H1 (cell line): ENCODE results near the gene DPYD. TPM values are rescaled to one million over a fixed set of nuclear protein-coding genes. Genes with fewer than 3 reads are reported as not detected.

ENCODE experiments used
- CTCF ChIA-PET: fragments of 300-600 bp; sonication (Branson Sonifier 250); formaldehyde crosslinking; loops from one replicate; lab custom pipeline; 2021; ENCODE audit not compliant: partially characterized antibody; lab: Charles Lee
- POLR2A ChIA-PET: fragments of 300-600 bp; sonication (Branson Sonifier 250); formaldehyde crosslinking; loops from one replicate; lab custom pipeline; 2021; ENCODE audit warnings: inconsistent platforms; ENCODE audit not compliant: partially characterized antibody; lab: Charles Lee
- DNase-seq, 2 experiments: peaks; one replicate each; pipeline versions ENCODE4 v3.0.0 to v3.0.0-alpha.2; 2010 to 2022; ENCODE audit warnings: low spot score in 2 of 2, low read depth in 1 of 2, mixed read lengths in 1 of 2
- FAIRE-seq: peaks from 2 replicates; lab custom pipeline; 2011; peaks lifted over from hg19 to GRCh38; lab: Jason Lieb, UNC
- H2AFZ ChIP-seq: 2 replicates; pipeline ENCODE4 v1.8.1; 2012; ENCODE audit warnings: low read length, inconsistent platforms
- H2AK5ac ChIP-seq: 2 replicates; pipeline ENCODE4 v1.6.1; 2013; ENCODE audit warnings: low read depth, low read length
- H2BK120ac ChIP-seq: replicated peaks from 2 replicates; pipeline ENCODE3; 2013; ENCODE audit warnings: low read depth, low read length, inconsistent platforms
- H2BK12ac ChIP-seq: 2 replicates; pipeline ENCODE4 v1.6.1; 2013; ENCODE audit warnings: low read depth, low read length
- H2BK15ac ChIP-seq: 2 replicates; pipeline ENCODE4 v1.6.1; 2013; ENCODE audit warnings: low read length
- H2BK20ac ChIP-seq: 2 replicates; pipeline ENCODE4 v1.6.1; 2013; ENCODE audit warnings: low read length
- H2BK5ac ChIP-seq: 2 replicates; pipeline ENCODE4 v1.6.1; 2013; ENCODE audit warnings: low read depth, low read length
- H3K14ac ChIP-seq: 2 replicates; pipeline ENCODE4 v1.6.1; 2013; ENCODE audit warnings: inconsistent platforms; ENCODE audit not compliant: insufficient read length
- H3K18ac ChIP-seq: 2 replicates; pipeline ENCODE4 v1.6.1; 2013; ENCODE audit warnings: low read length; ENCODE audit errors: extremely low read depth
- H3K23ac ChIP-seq: 2 replicates; pipeline ENCODE4 v1.6.1; 2013; ENCODE audit warnings: inconsistent platforms; ENCODE audit not compliant: insufficient read length
- H3K23me2 ChIP-seq: 2 replicates; pipeline ENCODE4 v1.6.1; 2013; ENCODE audit warnings: low read depth, low read length
- H3K27ac ChIP-seq: 2 replicates; pipeline ENCODE4 v1.6.1; 2011; ENCODE audit warnings: low read depth, low read length, inconsistent platforms
- H3K27me3 ChIP-seq, 4 experiments: replicated peaks in 1 of 4; 1 replicate in 1 of 4; 2 replicates in 3 of 4; pipeline versions ENCODE4 v1.6.1 to v1.8.1; 2011 to 2013; ENCODE audit warnings: low read length in 3 of 4, mild to moderate bottlenecking in 3 of 4, inconsistent platforms in 2 of 4, mixed read lengths in 2 of 4, moderate library complexity in 1 of 4; ENCODE audit not compliant: control insufficient read depth in 3 of 4, insufficient read depth in 3 of 4; ENCODE audit errors: extremely low read depth in 1 of 4
- H3K36me3 ChIP-seq, 4 experiments: 2 replicates each; pipeline versions ENCODE4 v1.6.1 to v1.8.1; 2011 to 2013; ENCODE audit warnings: mild to moderate bottlenecking in 4 of 4, low read length in 3 of 4, moderate library complexity in 2 of 4, control low read depth in 1 of 4, inconsistent platforms in 1 of 4; ENCODE audit not compliant: insufficient read depth in 4 of 4, control insufficient read depth in 2 of 4
- H3K4ac ChIP-seq: replicated peaks from 2 replicates; pipeline ENCODE3; 2013; ENCODE audit warnings: low read length, low read depth, mixed read lengths, inconsistent platforms; ENCODE audit not compliant: insufficient read length
- H3K4me1 ChIP-seq, 4 experiments: replicated peaks in 1 of 4; 1 replicate in 1 of 4; 2 replicates in 3 of 4; pipeline versions ENCODE4 v1.6.1 to v1.8.1; 2011 to 2013; ENCODE audit warnings: low read length in 3 of 4, inconsistent platforms in 2 of 4, mixed read lengths in 1 of 4; ENCODE audit not compliant: insufficient read depth in 4 of 4, control insufficient read depth in 3 of 4
- H3K4me2 ChIP-seq, 2 experiments: 2 replicates each; pipeline versions ENCODE4 v1.6.1 to v1.8.1; 2011 to 2013; ENCODE audit warnings: low read depth in 2 of 2, low read length in 2 of 2, control low read depth in 1 of 2, inconsistent platforms in 1 of 2, mild to moderate bottlenecking in 1 of 2; ENCODE audit not compliant: insufficient read depth in 1 of 2
- H3K4me3 ChIP-seq, 4 experiments: fragments of 200-600, 300-600 bp in 1 of 4; sonication (generic), shearing (Covaris generic), sonication (Bioruptor Twin) in 1 of 4; 2 replicates each; pipeline versions ENCODE4 v1.5.1 to v1.8.1; 2011 to 2016; ENCODE audit warnings: low read length in 4 of 4, low read depth in 3 of 4, control low read depth in 2 of 4, inconsistent platforms in 2 of 4, mild to moderate bottlenecking in 2 of 4, mixed read lengths in 1 of 4, moderate library complexity in 1 of 4; ENCODE audit not compliant: insufficient read depth in 2 of 4; ENCODE audit errors: extremely low read depth in 1 of 4
- H3K56ac ChIP-seq: replicated peaks from 2 replicates; pipeline ENCODE3; 2013; ENCODE audit warnings: low read depth, mild to moderate bottlenecking, mixed read lengths, low read length, inconsistent platforms; ENCODE audit not compliant: insufficient read length
- H3K79me1 ChIP-seq: 2 replicates; pipeline ENCODE4 v1.6.1; 2013; ENCODE audit warnings: low read depth, low read length, control low read depth
- H3K79me2 ChIP-seq, 2 experiments: 2 replicates each; pipeline versions ENCODE4 v1.6.1 to v1.8.1; 2012 to 2013; ENCODE audit warnings: low read length in 2 of 2, mild to moderate bottlenecking in 2 of 2, inconsistent platforms in 1 of 2; ENCODE audit not compliant: insufficient read depth in 2 of 2, control insufficient read depth in 1 of 2
- H3K9ac ChIP-seq, 4 experiments: replicated peaks in 1 of 4; 1 replicate in 1 of 4; 2 replicates in 3 of 4; pipeline versions ENCODE4 v1.6.1 to v1.8.1; 2011 to 2013; ENCODE audit warnings: low read depth in 3 of 4, low read length in 3 of 4, control low read depth in 2 of 4, mild to moderate bottlenecking in 2 of 4, moderate library complexity in 2 of 4, inconsistent platforms in 1 of 4; ENCODE audit errors: extremely low read depth in 1 of 4
- H3K9me3 ChIP-seq, 2 experiments: 2 replicates each; pipeline versions ENCODE4 v1.6.1 to v1.8.1; 2012 to 2013; ENCODE audit warnings: mild to moderate bottlenecking in 2 of 2, moderate library complexity in 2 of 2, control low read depth in 1 of 2, inconsistent platforms in 1 of 2, low read depth in 1 of 2, low read length in 1 of 2, mixed read lengths in 1 of 2; ENCODE audit not compliant: insufficient read depth in 2 of 2
- H4K20me1 ChIP-seq, 2 experiments: replicated peaks in 1 of 2; 2 replicates each; pipeline versions ENCODE3 to v1.8.1; 2011 to 2013; ENCODE audit warnings: inconsistent platforms in 2 of 2, low read length in 2 of 2, mild to moderate bottlenecking in 1 of 2; ENCODE audit not compliant: insufficient read depth in 2 of 2, control insufficient read depth in 1 of 2
- H4K5ac ChIP-seq: 2 replicates; pipeline ENCODE4 v1.6.1; 2013; ENCODE audit warnings: low read length, low read depth, mixed read lengths, inconsistent platforms; ENCODE audit not compliant: insufficient read length
- H4K8ac ChIP-seq: 2 replicates; pipeline ENCODE4 v1.8.0; 2013; ENCODE audit warnings: mild to moderate bottlenecking, moderate library complexity, low read length, inconsistent platforms; ENCODE audit not compliant: insufficient read depth; ENCODE audit errors: extremely low read depth
- H4K91ac ChIP-seq: replicated peaks from 2 replicates; pipeline ENCODE3; 2013; ENCODE audit warnings: low read length, mixed read lengths, inconsistent platforms; ENCODE audit not compliant: insufficient read length
- CBX8 ChIP-seq: fragments of 300-800, 300-1000 bp; sonication (generic); IDR thresholded peaks from 2 replicates; pipeline ENCODE4 v1.7.1; 2016; ENCODE audit warnings: low read depth, low read length, borderline replicate concordance
- CHD1 ChIP-seq: IDR thresholded peaks from 2 replicates; pipeline ENCODE4 v1.6.1; 2012; ENCODE audit warnings: low read depth, low read length, improper control_type of control experiment
- E2F6 ChIP-seq: IDR thresholded peaks from 2 replicates; pipeline ENCODE4 v1.6.1; 2012; ENCODE audit warnings: inconsistent platforms
- EGR1 ChIP-seq: IDR thresholded peaks from 2 replicates; pipeline ENCODE4 v1.6.1; 2011; ENCODE audit warnings: low read depth, low read length, borderline replicate concordance
- POLR2AphosphoS5 ChIP-seq: IDR thresholded peaks from 2 replicates; pipeline ENCODE4 v1.6.1; 2011; ENCODE audit warnings: low read depth, low read length
- RAD21 ChIP-seq, 2 experiments: IDR thresholded peaks in 1 of 2; conservative IDR thresholded peaks in 1 of 2; 2 replicates each; pipeline ENCODE4 v1.6.1; 2011; ENCODE audit warnings: low read depth in 2 of 2, low read length in 2 of 2, improper control_type of control experiment in 1 of 2, inconsistent platforms in 1 of 2, mild to moderate bottlenecking in 1 of 2, moderate library complexity in 1 of 2
- RFX5 ChIP-seq: IDR thresholded peaks from 2 replicates; pipeline ENCODE4 v1.6.1; 2011; ENCODE audit warnings: low read depth, low read length, improper control_type of control experiment, borderline replicate concordance
- SIX5 ChIP-seq: IDR thresholded peaks from 2 replicates; pipeline ENCODE4 v1.6.1; 2011; ENCODE audit warnings: mild to moderate bottlenecking, low read depth, low read length
- SP1 ChIP-seq: IDR thresholded peaks from 2 replicates; pipeline ENCODE4 v1.6.1; 2011; ENCODE audit warnings: low read depth, low read length
- SP4 ChIP-seq: IDR thresholded peaks from 2 replicates; pipeline ENCODE4 v1.6.1; 2012; ENCODE audit warnings: low read length, inconsistent platforms
- TEAD4 ChIP-seq: IDR thresholded peaks from 2 replicates; pipeline ENCODE4 v1.6.1; 2012; ENCODE audit warnings: low read depth, low read length, inconsistent platforms, mixed read lengths
- USF2 ChIP-seq: IDR thresholded peaks from 2 replicates; pipeline ENCODE4 v1.6.1; 2011; ENCODE audit warnings: low read length, improper control_type of control experiment
- WGBS, 2 experiments: shearing (Covaris generic) in 1 of 2; methylation state at CpG; one replicate each; pipeline versions ENCODE4 v1.1.6 to v1.1.7; 2013 to 2015; ENCODE audit warnings: low lambda C conversion rate in 2 of 2, mixed read lengths in 2 of 2, inconsistent platforms in 1 of 2, low coverage in 1 of 2, missing lambda C conversion rate in 1 of 2; ENCODE audit not compliant: insufficient replicate concordance in 2 of 2, insufficient coverage in 1 of 2, insufficient read length in 1 of 2; ENCODE audit errors: extremely low coverage in 1 of 2, missing lambda C conversion rate in 1 of 2; 5-methylcytosine and 5-hydroxymethylcytosine counted together
- polyA plus RNA-seq, 7 experiments: library from polyadenylated mRNA; depleted of rRNA in 3 of 7; stranded (reverse) in 5 of 7; unstranded in 2 of 7; fragments of >200 nt in 5 of 7; fragments of 200-250 nt in 2 of 7; gene quantifications; 1 replicate in 5 of 7; 2 replicates in 1 of 7; 4 replicates in 1 of 7; pipeline versions ENCODE4 v1.2.1 to v1.2.3, GENCODE V29; 2011 to 2013; ENCODE audit warnings: missing spikeins in 2 of 7, mixed read lengths in 2 of 7
- total RNA-seq: library from RNA; stranded (reverse); fragmentation: NEBNext Ultra II Directional; extraction: Animal tissue kit (Norgen Biotek cat#: 25700); gene quantifications from 2 replicates; pipeline ENCODE4 v1.2.1, GENCODE V29; 2021

The DPYD gene
- total and polyA plus RNA-seq, 2 of the 8 experiments (the other 6 are each of a cell fraction or from before 2014, with no cell fraction given), result 0.29 to 0.73 TPM

DNA sequence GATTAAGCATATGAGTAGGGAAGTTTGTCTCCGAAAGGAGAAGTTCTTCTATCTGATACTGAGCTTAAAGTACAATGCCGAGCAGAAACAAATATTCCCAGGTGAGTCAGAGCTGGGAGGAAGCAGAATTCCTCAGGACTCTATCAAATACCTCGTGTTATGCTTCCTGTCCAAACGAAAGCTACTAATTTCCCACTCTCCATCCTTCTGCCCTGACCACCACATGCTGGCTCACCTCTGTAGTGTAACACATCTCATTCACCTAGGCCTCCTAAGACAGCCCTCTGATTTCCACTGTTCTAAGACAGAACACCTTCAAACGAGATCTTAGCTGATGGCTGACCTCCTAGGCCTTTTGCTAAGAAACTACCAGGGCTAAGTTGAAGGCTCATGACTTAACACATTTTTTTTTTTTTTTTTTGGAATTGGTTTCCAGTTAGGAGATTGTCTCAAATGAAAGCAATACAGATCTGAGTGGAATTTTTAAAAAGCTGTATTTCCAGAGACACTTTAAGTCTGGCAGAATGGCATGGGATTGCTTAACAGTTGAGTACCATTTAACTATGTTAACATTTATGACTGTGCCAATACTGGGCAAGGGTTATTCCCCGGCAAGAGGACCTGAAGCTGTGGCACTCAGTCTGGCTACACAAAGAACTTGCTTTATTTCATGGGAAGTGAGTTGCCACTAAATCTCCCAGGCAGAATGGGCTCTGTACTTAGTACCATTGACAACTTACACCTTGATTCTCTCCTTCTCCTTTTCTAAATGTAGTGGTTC, 583.4 kb downstream of the DPYD start:
- no peak overlapping the region for H3K14ac ChIP-seq
- FAIRE-seq, result no peak
- H2BK12ac ChIP-seq, result no peak overlapping the region
- no peak overlapping the region for H3K4ac ChIP-seq
- no peaks in the 10 kb centered on the region for H3K27me3 ChIP-seq
- H2BK5ac ChIP-seq, result no peak overlapping the region
- WGBS, 2 experiments, result 82% methylated on average over 6 of the region's 6 CpGs; no CpG with 5 or more reads in 1 of the 2 experiments
- no peak for DNase-seq
- no peak overlapping the region for H2AK5ac ChIP-seq
- H3K18ac ChIP-seq, result no peak overlapping the region
- no peak overlapping the region for H4K91ac ChIP-seq
- POLR2A ChIA-PET, result no interaction called here
- no peak overlapping the region for H2BK120ac ChIP-seq
- H2AFZ ChIP-seq, result no peak overlapping the region
- no peaks in the 10 kb centered on the region for H4K20me1 ChIP-seq
- no peak overlapping the region for H4K8ac ChIP-seq
- no peak overlapping the region for H2BK20ac ChIP-seq
- H3K4me1 ChIP-seq, result no peaks in the 10 kb centered on the region
- H3K4me2 ChIP-seq, result no peak overlapping the region
- CTCF ChIA-PET, result interaction anchor here (0.9 to 1.2 kb wide), 2 partner anchors 28 to 199 kb away, joined by 3 to 4 read pairs; no protein-coding TSS in a partner anchor
- no peak overlapping the region for H4K5ac ChIP-seq
- H3K9me3 ChIP-seq, result no peaks in the 10 kb centered on the region
- no peaks in the 10 kb centered on the region for H3K79me2 ChIP-seq
- no peak overlapping the region for H3K9ac ChIP-seq
- H3K23ac ChIP-seq, result no peak overlapping the region
- H3K27ac ChIP-seq, result no peak overlapping the region
- H3K36me3 ChIP-seq, result no peaks in the 10 kb centered on the region
- no peak overlapping the region for H3K56ac ChIP-seq
- H3K4me3 ChIP-seq, result no peak overlapping the region
- no peaks in the 10 kb centered on the region for H3K23me2 ChIP-seq
- no peak overlapping the region for H2BK15ac ChIP-seq
- H3K79me1 ChIP-seq, result no peaks in the 10 kb centered on the region
- TF ChIP-seq SIX5 (no peak), USF2 (no peak), RAD21 (IDR thresholded peaks at IDR 0.05 in 1 of 2, conservative IDR thresholded peaks at IDR 0.05 in 1 of 2; ENCODE audit: low read depth in 2 of 2, low read length in 2 of 2) (no peak), TEAD4 (no peak), CBX8 (no peak), RFX5 (no peak), EGR1 (no peak), SP4 (no peak), SP1 (no peak), CHD1 (no peak), E2F6 (no peak), POLR2AphosphoS5 (no peak)
